ENCODE measurements around the gene YTHDF1. TPM values are rescaled to one million over a fixed set of nuclear protein-coding genes. Genes with fewer than 3 reads are reported as not detected.

YTHDF1 gene
- total RNA-seq: 24.2 and 29.5 TPM in 2 replicates
- 40.0 and 54.2 TPM in 2 replicates for polyA plus RNA-seq

DNA sequence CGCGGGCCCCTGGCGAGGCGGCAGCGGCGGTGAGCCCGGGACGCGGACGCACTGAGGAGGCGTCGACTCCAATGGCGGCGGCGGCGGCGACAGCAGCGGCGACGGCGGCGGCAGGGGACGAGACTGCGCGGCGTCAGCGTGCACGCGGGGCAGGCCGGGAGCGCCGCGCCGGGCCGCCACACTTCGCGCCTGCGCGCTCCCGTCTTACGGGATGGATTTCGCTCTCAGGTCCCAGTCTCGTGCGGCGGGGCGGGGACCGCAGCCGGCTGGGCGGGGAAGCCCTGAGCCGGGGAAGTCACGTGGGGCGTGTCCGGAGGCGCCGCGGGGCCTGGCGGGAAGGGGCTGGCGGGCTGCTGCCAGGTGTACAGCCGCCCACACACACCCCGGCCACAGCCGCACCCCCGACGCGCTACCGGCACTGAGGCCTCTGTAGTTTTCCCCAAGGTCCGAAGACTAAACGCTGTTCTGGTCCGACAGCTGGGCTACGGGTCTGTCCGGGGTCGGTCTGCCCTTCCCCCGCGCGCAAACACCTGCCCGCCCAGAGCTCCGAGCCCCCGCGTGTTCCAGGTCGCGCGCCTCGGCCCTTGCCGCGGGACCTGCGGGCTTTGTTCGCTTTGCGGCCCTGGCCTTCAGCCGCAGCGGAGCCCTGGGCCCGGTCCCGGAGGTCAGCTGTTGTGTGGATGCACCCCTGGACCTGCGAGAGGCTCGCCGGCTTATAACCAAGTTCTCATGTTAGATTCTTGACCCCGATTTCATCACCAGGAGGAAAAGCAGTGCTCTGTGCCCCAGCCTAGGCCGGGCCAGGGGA, at the start of gene YTHDF1:
TSS of gene YTHDF1 (minus strand) at position 91 of the 808 bp plus-strand sequence. CDS start 239 bp downstream, outside the sequence.
- peak within 1 kb of the TSS; percentile 86 for H3K27ac ChIP-seq
- H3K9me3 ChIP-seq (ENCODE audit: low read depth): no peaks in the 10 kb centered on the region
- H3K4me1 ChIP-seq (ENCODE audit: low read depth): peaks cover 10% of the 10 kb centered on the region
- H3K27me3 ChIP-seq: peaks cover 23% of the 10 kb centered on the region
- peak; percentile 95 to 98 for DNase-seq (ENCODE audit: low read depth in 1 of 2, low spot score in 1 of 2)
- TF ChIP-seq CTCF (IDR thresholded peaks at IDR 0.05; ENCODE audit: low read depth, low read length): no peak
- peak within 1 kb of the TSS; percentile 66 for H3K4me3 ChIP-seq
- peaks cover 27% of the 10 kb centered on the region for H3K36me3 ChIP-seq

- Histone ChIP-seq H3K4me1 (ENCODE audit: low read depth) (peaks cover 8% of the 10 kb centered on the region), H3K27me3 (no peaks in the 10 kb centered on the region), H3K4me3 (no peak overlapping the region), H3K36me3 (no peaks in the 10 kb centered on the region), H3K27ac (no peak overlapping the region), H3K9me3 (ENCODE audit: low read depth) (no peaks in the 10 kb centered on the region)
- DNase-seq (ENCODE audit: low read depth in 1 of 2, low spot score in 1 of 2): no peak
- TF ChIP-seq CTCF (IDR thresholded peaks at IDR 0.05; ENCODE audit: low read depth, low read length): no peak
Observed at GRCh38 chr20:63264519-63264918, 48.6 kb upstream of the YTHDF1 start.

DNA sequence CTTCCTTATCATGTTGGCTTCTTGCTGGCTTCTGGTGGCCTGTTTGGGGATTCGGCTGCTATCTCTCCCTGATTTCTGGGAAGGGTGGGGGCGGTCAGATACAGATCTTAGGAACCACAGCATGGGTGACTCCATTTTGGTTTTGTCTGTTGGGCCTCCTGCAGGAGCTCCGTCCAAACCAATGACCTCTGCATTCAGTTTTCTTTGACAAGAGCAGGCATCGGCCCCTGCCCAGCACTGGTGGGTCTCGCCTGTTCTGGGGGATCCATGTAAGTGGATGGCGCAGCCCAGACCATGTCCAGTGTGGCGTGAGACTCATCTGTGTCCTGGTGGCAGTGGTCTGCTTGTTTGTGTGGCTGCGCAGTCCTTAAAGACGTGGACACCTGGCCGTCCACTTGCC, 48.1 kb upstream of the YTHDF1 start:
- Histone ChIP-seq H3K27ac (no peak overlapping the region), H3K27me3 (no peaks in the 10 kb centered on the region), H3K36me3 (no peaks in the 10 kb centered on the region), H3K4me1 (ENCODE audit: low read depth) (peaks cover 8% of the 10 kb centered on the region), H3K4me3 (no peak overlapping the region), H3K9me3 (ENCODE audit: low read depth) (no peaks in the 10 kb centered on the region)
- no peak for DNase-seq (ENCODE audit: low read depth in 1 of 2, low spot score in 1 of 2)
- no peak for TF ChIP-seq CTCF (IDR thresholded peaks at IDR 0.05; ENCODE audit: low read depth, low read length)

- Histone ChIP-seq H3K27me3 (peaks cover 2% of the 10 kb centered on the region), H3K4me3 (no peak overlapping the region), H3K9me3 (ENCODE audit: low read depth) (no peaks in the 10 kb centered on the region), H3K4me1 (ENCODE audit: low read depth) (peaks cover 8% of the 10 kb centered on the region), H3K36me3 (no peaks in the 10 kb centered on the region), H3K27ac (no peak overlapping the region)
- no peak for TF ChIP-seq CTCF (IDR thresholded peaks at IDR 0.05; ENCODE audit: low read depth, low read length)
- DNase-seq (ENCODE audit: low read depth in 1 of 2, low spot score in 1 of 2): no peak
Observed at GRCh38 chr20:63262836-63263235, 46.9 kb upstream of the YTHDF1 start.

DNA sequence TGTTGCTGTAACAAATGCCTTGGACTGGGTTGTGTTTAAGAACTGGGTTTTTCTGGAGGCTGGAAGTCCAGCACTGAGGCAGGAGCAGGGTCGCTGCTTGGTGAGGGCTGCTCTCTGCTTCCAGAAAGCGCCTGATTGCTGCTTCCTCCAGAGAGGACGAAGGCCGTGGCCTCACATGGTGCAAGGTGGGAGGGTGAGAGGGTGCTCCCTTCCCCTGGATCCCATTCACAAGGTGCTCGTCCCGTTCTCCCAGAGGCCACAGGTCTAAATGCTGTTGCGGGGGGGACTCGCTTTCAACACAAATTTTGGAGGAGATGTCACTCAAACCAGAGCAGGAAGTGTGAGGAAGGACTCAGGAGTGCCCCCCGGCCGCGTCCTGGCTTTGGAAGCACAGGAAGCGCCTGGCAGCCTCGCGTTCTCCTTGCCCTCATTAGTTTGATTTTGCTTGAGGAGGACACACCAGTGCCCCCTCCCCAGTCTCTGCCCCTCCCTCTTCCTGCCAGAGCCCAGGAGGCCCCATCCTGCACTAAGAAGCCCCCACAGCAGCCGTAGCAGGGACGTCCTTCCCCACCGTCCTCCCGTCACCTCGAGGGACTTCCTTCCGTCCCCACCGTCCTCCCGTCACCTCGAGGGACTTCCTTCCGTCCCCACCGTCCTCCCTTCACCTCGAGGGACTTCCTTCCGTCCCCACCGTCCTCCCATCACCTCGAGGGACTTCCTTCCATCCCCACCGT, 46.0 kb upstream of the YTHDF1 start:
- Histone ChIP-seq H3K27ac (no peak overlapping the region), H3K4me1 (ENCODE audit: low read depth) (peaks cover 8% of the 10 kb centered on the region), H3K36me3 (no peaks in the 10 kb centered on the region), H3K27me3 (peaks cover 4% of the 10 kb centered on the region), H3K4me3 (no peak overlapping the region), H3K9me3 (ENCODE audit: low read depth) (no peaks in the 10 kb centered on the region)
- TF ChIP-seq CTCF (IDR thresholded peaks at IDR 0.05; ENCODE audit: low read depth, low read length): no peak
- DNase-seq (ENCODE audit: low read depth in 1 of 2, low spot score in 1 of 2): no peak
